GM12878 (cell line): ENCODE data around the gene VARS2. TPM values are rescaled to one million over a fixed set of nuclear protein-coding genes. Genes with fewer than 3 reads are reported as not detected.

ENCODE experiments used
- ATAC-seq: fragments of 200-7000 bp; cut with Tn5 transposase; 3 replicates; pipeline ENCODE4 v1.9.1; 2020; ENCODE audit warnings: mild to moderate bottlenecking, moderate library complexity
- BruUV-seq: library from RNA; stranded (reverse); fragments of 400-500 nt; replicated peaks from 2 replicates; lab custom pipeline; 2021; lab: Mats Ljungman, UMichigan
- CTCF ChIA-PET: fragments of 300-600 bp; sonication (Branson Sonifier 250); formaldehyde crosslinking; extraction: SDS; loops from one replicate; lab custom pipeline; 2021; ENCODE audit warnings: inconsistent platforms; lab: Yijun Ruan, JAX
- POLR2A ChIA-PET: fragments of 350-600 bp; formaldehyde crosslinking; extraction: SDS; loops from one replicate; lab custom pipeline; 2021; ENCODE audit warnings: inconsistent platforms; lab: Charles Lee
- RAD21 ChIA-PET: fragments of 300-600 bp; sonication (Branson Sonifier 250); formaldehyde crosslinking; loops from one replicate; lab custom pipeline; 2023; ENCODE audit warnings: antibody characterized with exemption; ENCODE audit not compliant: unreplicated experiment; lab: Charles Lee
- SMC1A ChIA-PET: fragments of 300-600 bp; sonication (Branson Sonifier 250); formaldehyde crosslinking; loops from one replicate; lab custom pipeline; 2023; ENCODE audit not compliant: unreplicated experiment, uncharacterized antibody; lab: Charles Lee
- DNase-seq: peaks from one replicate; pipeline ENCODE4 v3.0.0-alpha.2; 2011; ENCODE audit warnings: low read depth, low spot score
- FAIRE-seq: peaks from 3 replicates; lab custom pipeline; 2011; peaks lifted over from hg19 to GRCh38; lab: Jason Lieb, UNC
- H2AFZ ChIP-seq: 2 replicates; pipeline ENCODE4 v1.6.0; 2011; ENCODE audit warnings: low read depth, low read length, control low read depth; ENCODE audit not compliant: control insufficient read depth
- H3K27ac ChIP-seq: 2 replicates; pipeline ENCODE4 v1.5.1; 2011; ENCODE audit warnings: control low read depth; ENCODE audit not compliant: control insufficient read depth, insufficient read depth
- H3K27me3 ChIP-seq, 2 experiments: replicated peaks in 1 of 2; 2 replicates each; pipeline versions ENCODE4 v1.6.0 to v1.6.1; 2011; ENCODE audit warnings: low read length in 1 of 2; ENCODE audit not compliant: control insufficient read depth in 2 of 2, insufficient read depth in 2 of 2
- H3K36me3 ChIP-seq, 2 experiments: 2 replicates each; pipeline ENCODE4 v1.5.1; 2011; ENCODE audit warnings: low read length in 1 of 2; ENCODE audit not compliant: control insufficient read depth in 2 of 2, insufficient read depth in 2 of 2
- H3K4me1 ChIP-seq: 2 replicates; pipeline ENCODE4 v1.6.1; 2011; ENCODE audit warnings: mild to moderate bottlenecking, low read length, moderate library complexity, mixed read lengths; ENCODE audit not compliant: control insufficient read depth, insufficient read depth
- H3K4me2 ChIP-seq: 2 replicates; pipeline ENCODE4 v1.6.0; 2011; ENCODE audit warnings: control low read depth; ENCODE audit not compliant: control insufficient read depth, insufficient read depth
- H3K4me3 ChIP-seq: fragments of 200-600 bp; sonication (generic); 2 replicates; pipeline ENCODE4 v1.5.1; 2016
- H3K79me2 ChIP-seq: 2 replicates; pipeline ENCODE4 v1.6.0; 2011; ENCODE audit warnings: low read length; ENCODE audit not compliant: control insufficient read depth, insufficient read depth
- H3K9ac ChIP-seq: 2 replicates; pipeline ENCODE4 v1.8.0; 2011; ENCODE audit warnings: low read length, control low read depth, mixed read lengths; ENCODE audit not compliant: control insufficient read depth, insufficient read depth
- H3K9me3 ChIP-seq: replicated peaks from 3 replicates; pipeline ENCODE4 v1.5.1; 2011; ENCODE audit warnings: mild to moderate bottlenecking, low read length; ENCODE audit not compliant: control insufficient read depth, insufficient read depth
- H4K20me1 ChIP-seq: 2 replicates; pipeline ENCODE4 v1.6.0; 2011; ENCODE audit not compliant: control insufficient read depth, insufficient read depth
- ASH2L ChIP-seq: fragments of 300-600, 200-600 bp; sonication (generic); IDR thresholded peaks from 2 replicates; pipeline ENCODE4 v1.6.1; 2017; ENCODE audit warnings: low read depth, mild to moderate bottlenecking, borderline replicate concordance
- BRCA1 ChIP-seq: IDR thresholded peaks from 2 replicates; pipeline ENCODE4 v1.6.1; 2011; ENCODE audit warnings: low read depth, low read length, improper control_type of control experiment
- CHD2 ChIP-seq: IDR thresholded peaks from 2 replicates; pipeline ENCODE4 v1.6.1; 2011; ENCODE audit warnings: low read depth, low read length, improper control_type of control experiment, borderline replicate concordance
- CHD4 ChIP-seq: fragments of 200-600 bp; sonication (generic); IDR thresholded peaks from 2 replicates; pipeline ENCODE4 v1.6.1; 2016; ENCODE audit warnings: mild to moderate bottlenecking
- EGR1 ChIP-seq, 2 experiments: IDR thresholded peaks; 1 replicate in 1 of 2; 2 replicates in 1 of 2; pipeline ENCODE4 v1.6.1; 2011 to 2012; ENCODE audit warnings: low read depth in 2 of 2, low read length in 2 of 2, borderline replicate concordance in 1 of 2, mild to moderate bottlenecking in 1 of 2, moderate library complexity in 1 of 2
- JUNB ChIP-seq: IDR thresholded peaks from 2 replicates; pipeline ENCODE4 v1.6.1; 2016; ENCODE audit warnings: antibody characterized with exemption, mild to moderate bottlenecking
- MEF2B ChIP-seq: fragments of 450-650 bp; IDR thresholded peaks from 2 replicates; pipeline ENCODE4 v1.6.1; 2018; ENCODE audit warnings: mild to moderate bottlenecking, moderate library complexity; ENCODE audit not compliant: partially characterized antibody, poor library complexity, severe bottlenecking
- NR2C1 ChIP-seq: fragments of 450-650 bp; IDR thresholded peaks from 2 replicates; pipeline ENCODE4 v1.6.1; 2017; ENCODE audit warnings: antibody characterized with exemption, mild to moderate bottlenecking, moderate library complexity
- NR2C2 ChIP-seq: IDR thresholded peaks from 2 replicates; pipeline ENCODE4 v1.6.1; 2011; ENCODE audit warnings: borderline replicate concordance, low read depth; ENCODE audit not compliant: control insufficient read depth, insufficient read length
- POU2F2 ChIP-seq: IDR thresholded peaks from 3 replicates; pipeline ENCODE4 v1.6.1; 2011; ENCODE audit warnings: low read depth, mild to moderate bottlenecking, low read length, borderline replicate concordance
- RB1 ChIP-seq: fragments of 450-650 bp; formaldehyde crosslinking; IDR thresholded peaks from 2 replicates; pipeline ENCODE4 v1.6.1; 2017; ENCODE audit warnings: mild to moderate bottlenecking, borderline replicate concordance
- SIX5 ChIP-seq: IDR thresholded peaks from 2 replicates; pipeline ENCODE4 v1.6.1; 2011; ENCODE audit warnings: mild to moderate bottlenecking, low read depth, low read length, moderate library complexity; ENCODE audit not compliant: severe bottlenecking
- SMAD5 ChIP-seq: IDR thresholded peaks from 2 replicates; pipeline ENCODE4 v1.6.1; 2016; ENCODE audit warnings: antibody characterized with exemption, low read depth
- SMC3 ChIP-seq: IDR thresholded peaks from 2 replicates; pipeline ENCODE4 v1.6.1; 2011; ENCODE audit warnings: low read length, improper control_type of control experiment, borderline replicate concordance
- SREBF2 ChIP-seq: IDR thresholded peaks from 2 replicates; pipeline ENCODE4 v1.6.1; 2012; ENCODE audit warnings: mild to moderate bottlenecking, low read length
- WRNIP1 ChIP-seq: IDR thresholded peaks from 2 replicates; pipeline ENCODE4 v1.6.1; 2011; ENCODE audit warnings: low read depth, low read length, improper control_type of control experiment, borderline replicate concordance
- YBX1 ChIP-seq: fragments of 450-650 bp; IDR thresholded peaks from 2 replicates; pipeline ENCODE4 v1.6.1; 2016; ENCODE audit warnings: antibody characterized with exemption
- ZNF622 ChIP-seq: fragments of 450-650 bp; IDR thresholded peaks from 2 replicates; pipeline ENCODE4 v1.6.1; 2017; ENCODE audit warnings: mild to moderate bottlenecking, inconsistent platforms
- ZZZ3 ChIP-seq: IDR thresholded peaks from 2 replicates; pipeline ENCODE4 v1.6.1; 2011; ENCODE audit warnings: low read depth; ENCODE audit not compliant: control insufficient read depth, insufficient read length
- in situ Hi-C: fragments of 300-500 bp; cut with MboI; formaldehyde crosslinking; loops from 9 replicates; pipeline ENCODE4 v1.14.3; 2018; ENCODE audit warnings: mixed read lengths
- intact Hi-C: fragments of 100-400 bp; cut with micrococcal nuclease; formaldehyde crosslinking; loops from one replicate; pipeline ENCODE4 v1.14.2; 2022; ENCODE audit not compliant: unreplicated experiment
- polyA plus RNA-seq, 11 experiments: library from polyadenylated mRNA; depleted of rRNA in 4 of 11; unstranded in 6 of 11; stranded (reverse) in 5 of 11; fragments of >200 nt; fragmentation: Nextera tagmentation in 4 of 11; fragmentation: Illumina TruSeq in 1 of 11; extraction: Ambion mirVana in 4 of 11; extraction: Trizol in 1 of 11; gene quantifications; 1 replicate in 1 of 11; 2 replicates in 10 of 11; pipeline versions ENCODE4 v1.2.1 to v1.2.3, GENCODE V29; 2011 to 2016; ENCODE audit warnings: inconsistent platforms in 2 of 11, missing spikeins in 2 of 11, low read depth in 1 of 11
- total RNA-seq, 4 experiments: library from RNA; depleted of rRNA in 3 of 4; stranded (reverse); fragments of >200 nt in 3 of 4; fragmentation: Illumina TruSeq in 1 of 4; extraction: Trizol in 1 of 4; gene quantifications; 2 replicates each; pipeline versions ENCODE4 v1.2.1 to v1.2.3, GENCODE V29; 2013 to 2021
- TF ChIP-seq, protein P1 (sequence below): IDR thresholded peaks from 2 replicates; pipeline ENCODE4 v1.6.1; 2012; ENCODE audit warnings: low read depth, low read length, improper control_type of control experiment

VARS2 gene
- total and polyA plus RNA-seq, 10 of the 15 experiments (the other 5 are each of a cell fraction or from before 2014, with no cell fraction given), result 3.8 to 70.7 (median 49.1) TPM

DNA sequence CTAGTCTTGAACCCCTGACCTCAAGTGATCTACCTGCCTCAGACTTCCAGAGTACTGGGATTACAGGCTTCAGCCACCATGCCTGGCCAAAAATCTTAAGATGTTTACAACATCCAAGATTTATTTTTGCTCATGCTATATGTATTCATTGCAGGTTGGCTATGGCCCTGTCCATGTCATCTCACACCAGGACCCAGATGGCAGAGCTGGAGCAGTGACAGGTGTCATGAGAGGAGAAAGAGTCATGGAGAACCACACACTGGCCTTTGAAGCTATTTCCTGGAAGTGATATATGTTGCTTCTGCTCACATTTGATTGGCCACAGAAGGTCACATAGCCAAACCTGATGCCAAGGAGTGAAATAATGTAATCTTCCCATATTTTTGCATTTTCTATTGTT is 43.5 kb upstream of the VARS2 start:
- POLR2A ChIA-PET, result no interaction called here
- Histone ChIP-seq H4K20me1 (no peaks in the 10 kb centered on the region), H3K9me3 (peaks cover 10% of the 10 kb centered on the region; the same call in 2 of the 3 replicates), H2AFZ (no peak overlapping the region), H3K4me1 (no peaks in the 10 kb centered on the region), H3K27ac (no peak overlapping the region), H3K27me3 (no peaks in the 10 kb centered on the region), H3K79me2 (no peaks in the 10 kb centered on the region), H3K36me3 (no peaks in the 10 kb centered on the region), H3K4me2 (no peak overlapping the region), H3K9ac (no peak overlapping the region), H3K4me3 (no peak overlapping the region)
- no peak for ATAC-seq
- RAD21 ChIA-PET, result no interaction called here
- in situ Hi-C loops, result no loop called here
- intact Hi-C loops, result no loop called here
- FAIRE-seq, result no peak
- SMC1A ChIA-PET, result interaction anchor here (0.7 kb wide), 1 partner anchor 44 kb away, joined by 3 read pairs; no protein-coding TSS in a partner anchor
- DNase-seq, result no peak
- CTCF ChIA-PET, result no interaction called here
- no TSS peak for BruUV-seq
- no peak for TF ChIP-seq POU2F2
- no peak for TF ChIP-seq ZZZ3
- no peak for TF ChIP-seq CHD4
- no peak for TF ChIP-seq SREBF2
- no peak for TF ChIP-seq SMC3
- TF ChIP-seq MEF2B, result no peak
- no peak for TF ChIP-seq ZNF622
- TF ChIP-seq YBX1, result no peak
- no peak for TF ChIP-seq JUNB
- no peak for TF ChIP-seq ASH2L
- TF ChIP-seq, protein P1, sequence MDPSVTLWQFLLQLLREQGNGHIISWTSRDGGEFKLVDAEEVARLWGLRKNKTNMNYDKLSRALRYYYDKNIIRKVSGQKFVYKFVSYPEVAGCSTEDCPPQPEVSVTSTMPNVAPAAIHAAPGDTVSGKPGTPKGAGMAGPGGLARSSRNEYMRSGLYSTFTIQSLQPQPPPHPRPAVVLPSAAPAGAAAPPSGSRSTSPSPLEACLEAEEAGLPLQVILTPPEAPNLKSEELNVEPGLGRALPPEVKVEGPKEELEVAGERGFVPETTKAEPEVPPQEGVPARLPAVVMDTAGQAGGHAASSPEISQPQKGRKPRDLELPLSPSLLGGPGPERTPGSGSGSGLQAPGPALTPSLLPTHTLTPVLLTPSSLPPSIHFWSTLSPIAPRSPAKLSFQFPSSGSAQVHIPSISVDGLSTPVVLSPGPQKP, result no peak
- no peak for TF ChIP-seq SMAD5
- no peak for TF ChIP-seq EGR1 (IDR thresholded peaks at IDR 0.05; ENCODE audit: borderline replicate concordance in 1 of 2, low read depth in 2 of 2, low read length in 2 of 2)
- no peak for TF ChIP-seq NR2C2
- TF ChIP-seq WRNIP1, result no peak
- no peak for TF ChIP-seq RB1
- no peak for TF ChIP-seq CHD2
- no peak for TF ChIP-seq NR2C1
- no peak for TF ChIP-seq BRCA1
- TF ChIP-seq SIX5, result no peak
